GM12873 (cell line): ENCODE measurements around the gene TFPI.

Experiments used
- CTCF ChIP-seq: IDR thresholded peaks from 2 replicates; pipeline ENCODE4 v1.5.1; 2012; ENCODE audit warnings: low read depth, mild to moderate bottlenecking, moderate library complexity, low read length, control low read depth; ENCODE audit not compliant: insufficient read depth; ENCODE audit errors: missing control alignments

The TFPI gene

GRCh38 chr2:187554011-187554703 lies at the start of gene TFPI:
Gene TFPI (minus strand): TSS chr2:187554435. CDS start chr2:187503768, 50,667 bp downstream.
- TF ChIP-seq CTCF: no peak

- TF ChIP-seq CTCF: no peak
Observed at GRCh38 chr2:187594801-187595200, 40.6 kb upstream of the TFPI start.

GRCh38 chr2:187593697-187594096 lies 39.5 kb upstream of the TFPI start:
- TF ChIP-seq CTCF: no peak

GRCh38 chr2:187593098-187593497 lies 38.9 kb upstream of the TFPI start:
- TF ChIP-seq CTCF: no peak

- TF ChIP-seq CTCF: no peak
Observed at GRCh38 chr2:187590175-187590574, 35.9 kb upstream of the TFPI start.

- no peak for TF ChIP-seq CTCF
Observed at GRCh38 chr2:187586011-187586641, 31.9 kb upstream of the TFPI start.

- TF ChIP-seq CTCF: peak; percentile 71
Observed at GRCh38 chr2:187581125-187581896, 27.1 kb upstream of the TFPI start.
